GM18505 (cell line): ENCODE results near the gene TJP3.

Source experiments
- ATAC-seq: cut with Tn5 transposase; IDR thresholded peaks from one replicate; pipeline ENCODE4 v1.9.1; 2021; ENCODE audit not compliant: unreplicated experiment
- POLR2A ChIP-seq: IDR thresholded peaks from 4 replicates; pipeline ENCODE4 v1.6.1; 2011; ENCODE audit warnings: borderline replicate concordance; ENCODE audit not compliant: insufficient read depth, insufficient read length; ENCODE audit errors: extremely low read depth

Gene TJP3

GRCh38 chr19:3780786-3781304 is 72.7 kb downstream of the TJP3 start:
- no peak for ATAC-seq
- TF ChIP-seq POLR2A: no peak

- TF ChIP-seq POLR2A: no peak
- ATAC-seq: no peak
Observed at GRCh38 chr19:3781603-3782002, 73.4 kb downstream of the TJP3 start.

- TF ChIP-seq POLR2A: no peak
- ATAC-seq: no peak
Observed at GRCh38 chr19:3782330-3782729, 74.1 kb downstream of the TJP3 start.

- no peak for ATAC-seq
- no peak for TF ChIP-seq POLR2A
Observed at GRCh38 chr19:3782903-3783302, 74.7 kb downstream of the TJP3 start.

GRCh38 chr19:3783660-3784584 is 75.7 kb downstream of the TJP3 start:
- no peak for ATAC-seq
- TF ChIP-seq POLR2A: no peak

- TF ChIP-seq POLR2A: no peak
- no peak for ATAC-seq
Observed at GRCh38 chr19:3784607-3785450, 76.6 kb downstream of the TJP3 start.

GRCh38 chr19:3785451-3785937 is 77.3 kb downstream of the TJP3 start:
- no peak for TF ChIP-seq POLR2A
- no peak for ATAC-seq

GRCh38 chr19:3785938-3786824 is 78.0 kb downstream of the TJP3 start, which contains the start of gene MATK:
MATK (minus strand) TSS chr19:3786381; CDS start chr19:3785135, 1,246 bp downstream.
- ATAC-seq: no peak
- TF ChIP-seq POLR2A: no peak

- TF ChIP-seq POLR2A: no peak
- no peak for ATAC-seq
Observed at GRCh38 chr19:3788996-3789778, 81.0 kb downstream of the TJP3 start.

- no peak for ATAC-seq
- no peak for TF ChIP-seq POLR2A
Observed at GRCh38 chr19:3790209-3790734, 82.1 kb downstream of the TJP3 start.

- no peak for TF ChIP-seq POLR2A
- no peak for ATAC-seq
Observed at GRCh38 chr19:3790941-3791340, 82.8 kb downstream of the TJP3 start.
